HepG2 (cell line): ENCODE measurements around the gene THOC1. TPM values are rescaled to one million over a fixed set of nuclear protein-coding genes. Genes with fewer than 3 reads are reported as not detected.

Source experiments
- BRCA1 ChIP-seq: sonication (generic); formaldehyde crosslinking; IDR thresholded peaks from 2 replicates; pipeline ENCODE4 v1.4.0; 2020; ENCODE audit warnings: missing genetic modification reagents
- CERS6 ChIP-seq: sonication (generic); formaldehyde crosslinking; IDR thresholded peaks from 2 replicates; pipeline ENCODE4 v1.5.0; 2020; ENCODE audit warnings: missing genetic modification reagents
- ISL2 ChIP-seq: sonication (generic); formaldehyde crosslinking; IDR thresholded peaks from 2 replicates; pipeline ENCODE4 v1.5.0; 2020; ENCODE audit warnings: missing genetic modification reagents
- MAZ ChIP-seq, 2 experiments: sonication (generic) in 1 of 2; formaldehyde crosslinking in 1 of 2; IDR thresholded peaks; 2 replicates each; pipeline versions ENCODE4 v1.5.0 to v1.6.1; 2012 to 2020; ENCODE audit warnings: low read depth in 2 of 2, mild to moderate bottlenecking in 2 of 2, borderline replicate concordance in 1 of 2, improper control_type of control experiment in 1 of 2, low read length in 1 of 2, missing genetic modification reagents in 1 of 2, moderate library complexity in 1 of 2
- MTERF4 ChIP-seq: sonication (generic); formaldehyde crosslinking; IDR thresholded peaks from 2 replicates; pipeline ENCODE4 v1.8.0; 2023; ENCODE audit warnings: mild to moderate bottlenecking, missing genetic modification reagents
- NFIC ChIP-seq: IDR thresholded peaks from 2 replicates; pipeline ENCODE4 v1.6.1; 2012; ENCODE audit warnings: mild to moderate bottlenecking, low read length, inconsistent platforms
- TCF12 ChIP-seq, 2 experiments: fragments of 450-650 bp in 1 of 2; sonication (generic) in 1 of 2; formaldehyde crosslinking in 1 of 2; IDR thresholded peaks; 2 replicates each; pipeline versions ENCODE4 v1.6.1 to v1.8.0; 2017 to 2022; ENCODE audit warnings: antibody characterized with exemption in 1 of 2, mild to moderate bottlenecking in 1 of 2, missing genetic modification reagents in 1 of 2, moderate library complexity in 1 of 2
- U2AF2 ChIP-seq: fragments of 200-400 bp; formaldehyde crosslinking; IDR thresholded peaks from 2 replicates; pipeline ENCODE4 v1.6.1; 2017; ENCODE audit warnings: low read depth, mild to moderate bottlenecking, low read length
- ZMYM3 ChIP-seq: sonication (generic); formaldehyde crosslinking; IDR thresholded peaks from 2 replicates; pipeline ENCODE4 v1.5.1; 2020; ENCODE audit warnings: mild to moderate bottlenecking, missing genetic modification reagents
- ZNF382 ChIP-seq: sonication (generic); formaldehyde crosslinking; IDR thresholded peaks from 2 replicates; pipeline ENCODE4 v1.5.0; 2020; ENCODE audit warnings: missing genetic modification reagents, mild to moderate bottlenecking, borderline replicate concordance
- ZNF550 ChIP-seq: sonication (generic); formaldehyde crosslinking; IDR thresholded peaks from 2 replicates; pipeline ENCODE4 v1.4.0; 2020; ENCODE audit warnings: mild to moderate bottlenecking, missing genetic modification reagents, borderline replicate concordance
- ZNF713 ChIP-seq: sonication (generic); formaldehyde crosslinking; IDR thresholded peaks from 2 replicates; pipeline ENCODE4 v1.4.0; 2020; ENCODE audit warnings: mild to moderate bottlenecking, missing genetic modification reagents
- ZNF749 ChIP-seq: sonication (generic); formaldehyde crosslinking; IDR thresholded peaks from 2 replicates; pipeline ENCODE4 v1.8.0; 2022; ENCODE audit warnings: mild to moderate bottlenecking, missing genetic modification reagents, moderate library complexity, borderline replicate concordance
- polyA plus RNA-seq, 8 experiments: library from polyadenylated mRNA; depleted of rRNA in 3 of 8; stranded (reverse) in 7 of 8; unstranded in 1 of 8; fragments of >200 nt; fragmentation: Illumina TruSeq in 4 of 8; extraction: Trizol in 4 of 8; gene quantifications; 2 replicates each; pipeline versions ENCODE4 v1.2.1 to v1.2.3, GENCODE V29; 2011 to 2016; ENCODE audit warnings: low read depth in 4 of 8, missing spikeins in 1 of 8, mixed read lengths in 1 of 8; ENCODE audit not compliant: insufficient read depth in 1 of 8
- total RNA-seq, 5 experiments: library from RNA; depleted of rRNA; stranded (reverse); fragments of >200 nt; fragmentation: Illumina TruSeq; extraction: Trizol; gene quantifications; 2 replicates each; pipeline ENCODE4 v1.2.3, GENCODE V29; 2016; ENCODE audit warnings: low read depth in 1 of 5
- TF ChIP-seq, protein P1 (sequence below): sonication (generic); formaldehyde crosslinking; conservative IDR thresholded peaks from 2 replicates; pipeline ENCODE4 v1.4.0; 2020; ENCODE audit warnings: missing genetic modification reagents
- TF ChIP-seq, protein P2 (sequence below): IDR thresholded peaks from 2 replicates; pipeline ENCODE4 v1.6.1; 2016; ENCODE audit warnings: mild to moderate bottlenecking
- TF ChIP-seq, protein P3 (sequence below): sonication (generic); formaldehyde crosslinking; IDR thresholded peaks from 2 replicates; pipeline ENCODE4 v1.5.0; 2020; ENCODE audit warnings: missing genetic modification reagents, mild to moderate bottlenecking, borderline replicate concordance
- TF ChIP-seq, protein P4 (sequence below): sonication (generic); formaldehyde crosslinking; IDR thresholded peaks from 2 replicates; pipeline ENCODE4 v1.4.0; 2020; ENCODE audit warnings: mild to moderate bottlenecking, missing genetic modification reagents
- TF ChIP-seq, protein P5 (sequence below): sonication (generic); formaldehyde crosslinking; IDR thresholded peaks from 2 replicates; pipeline ENCODE4 v1.5.0; 2020; ENCODE audit warnings: missing genetic modification reagents, mild to moderate bottlenecking, borderline replicate concordance
- TF ChIP-seq, protein P6 (sequence below): sonication (generic); formaldehyde crosslinking; IDR thresholded peaks from 2 replicates; pipeline ENCODE4 v1.4.0; 2020; ENCODE audit warnings: missing genetic modification reagents

Gene THOC1
- total and polyA plus RNA-seq, 2 of the 13 experiments (the other 11 are each of a cell fraction or from before 2014, with no cell fraction given), result 40.6 to 56.7 TPM

- TF ChIP-seq MTERF4 (CRISPR knock-in tag) (peak; percentile 87), ZNF550 (CRISPR knock-in tag) (0 out of 2 replicates have a peak, but pooled peaks have one; percentile 32), ISL2 (CRISPR knock-in tag) (peak; percentile 63; the same call in 1 of the 2 replicates), ZNF382 (CRISPR knock-in tag) (no peak), ZNF713 (peak; percentile 87; the same call in 1 of the 2 replicates), NFIC (no peak), BRCA1 (peak; percentile 79; the same call in 1 of the 2 replicates), ZNF749 (CRISPR knock-in tag) (0 out of 2 replicates have a peak, but pooled peaks have one; percentile 75), CERS6 (no peak; the same call in 1 of the 2 replicates), MAZ (IDR thresholded peaks at IDR 0.05; ENCODE audit: borderline replicate concordance, low read depth, low read length) (no peak), MAZ (CRISPR knock-in tag; IDR thresholded peaks at IDR 0.05; ENCODE audit: low read depth) (peak; percentile 96), ZMYM3 (CRISPR knock-in tag) (peak; percentile 71; the same call in 1 of the 2 replicates), U2AF2 (peak; percentile 68; the same call in 1 of the 2 replicates), TCF12 (IDR thresholded peaks at IDR 0.05) (no peak), TCF12 (CRISPR knock-in tag; IDR thresholded peaks at IDR 0.05) (peak; percentile 65; the same call in 1 of the 2 replicates)
- TF ChIP-seq, protein P1, sequence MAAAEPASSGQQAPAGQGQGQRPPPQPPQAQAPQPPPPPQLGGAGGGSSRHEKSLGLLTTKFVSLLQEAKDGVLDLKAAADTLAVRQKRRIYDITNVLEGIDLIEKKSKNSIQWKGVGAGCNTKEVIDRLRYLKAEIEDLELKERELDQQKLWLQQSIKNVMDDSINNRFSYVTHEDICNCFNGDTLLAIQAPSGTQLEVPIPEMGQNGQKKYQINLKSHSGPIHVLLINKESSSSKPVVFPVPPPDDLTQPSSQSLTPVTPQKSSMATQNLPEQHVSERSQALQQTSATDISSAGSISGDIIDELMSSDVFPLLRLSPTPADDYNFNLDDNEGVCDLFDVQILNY (CRISPR knock-in tag), result no peak; the same call in 1 of the 2 replicates
- TF ChIP-seq, protein P2, sequence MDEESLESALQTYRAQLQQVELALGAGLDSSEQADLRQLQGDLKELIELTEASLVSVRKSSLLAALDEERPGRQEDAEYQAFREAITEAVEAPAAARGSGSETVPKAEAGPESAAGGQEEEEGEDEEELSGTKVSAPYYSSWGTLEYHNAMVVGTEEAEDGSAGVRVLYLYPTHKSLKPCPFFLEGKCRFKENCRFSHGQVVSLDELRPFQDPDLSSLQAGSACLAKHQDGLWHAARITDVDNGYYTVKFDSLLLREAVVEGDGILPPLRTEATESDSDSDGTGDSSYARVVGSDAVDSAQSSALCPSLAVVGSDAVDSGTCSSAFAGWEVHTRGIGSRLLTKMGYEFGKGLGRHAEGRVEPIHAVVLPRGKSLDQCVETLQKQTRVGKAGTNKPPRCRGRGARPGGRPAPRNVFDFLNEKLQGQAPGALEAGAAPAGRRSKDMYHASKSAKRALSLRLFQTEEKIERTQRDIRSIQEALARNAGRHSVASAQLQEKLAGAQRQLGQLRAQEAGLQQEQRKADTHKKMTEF (CRISPR knock-in tag), result peak; percentile 94; the same call in 1 of the 2 replicates
- TF ChIP-seq, protein P3, sequence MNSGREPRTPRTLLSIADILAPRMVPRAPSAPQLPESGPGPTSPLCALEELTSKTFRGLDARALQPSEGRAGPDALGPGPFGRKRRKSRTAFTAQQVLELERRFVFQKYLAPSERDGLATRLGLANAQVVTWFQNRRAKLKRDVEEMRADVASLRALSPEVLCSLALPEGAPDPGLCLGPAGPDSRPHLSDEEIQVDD (CRISPR knock-in tag), result no peak
- TF ChIP-seq, protein P4, sequence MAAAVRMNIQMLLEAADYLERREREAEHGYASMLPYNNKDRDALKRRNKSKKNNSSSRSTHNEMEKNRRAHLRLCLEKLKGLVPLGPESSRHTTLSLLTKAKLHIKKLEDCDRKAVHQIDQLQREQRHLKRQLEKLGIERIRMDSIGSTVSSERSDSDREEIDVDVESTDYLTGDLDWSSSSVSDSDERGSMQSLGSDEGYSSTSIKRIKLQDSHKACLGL, result peak; percentile 90
- TF ChIP-seq, protein P5, sequence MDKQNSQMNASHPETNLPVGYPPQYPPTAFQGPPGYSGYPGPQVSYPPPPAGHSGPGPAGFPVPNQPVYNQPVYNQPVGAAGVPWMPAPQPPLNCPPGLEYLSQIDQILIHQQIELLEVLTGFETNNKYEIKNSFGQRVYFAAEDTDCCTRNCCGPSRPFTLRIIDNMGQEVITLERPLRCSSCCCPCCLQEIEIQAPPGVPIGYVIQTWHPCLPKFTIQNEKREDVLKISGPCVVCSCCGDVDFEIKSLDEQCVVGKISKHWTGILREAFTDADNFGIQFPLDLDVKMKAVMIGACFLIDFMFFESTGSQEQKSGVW (CRISPR knock-in tag), result no peak
- TF ChIP-seq, protein P6, sequence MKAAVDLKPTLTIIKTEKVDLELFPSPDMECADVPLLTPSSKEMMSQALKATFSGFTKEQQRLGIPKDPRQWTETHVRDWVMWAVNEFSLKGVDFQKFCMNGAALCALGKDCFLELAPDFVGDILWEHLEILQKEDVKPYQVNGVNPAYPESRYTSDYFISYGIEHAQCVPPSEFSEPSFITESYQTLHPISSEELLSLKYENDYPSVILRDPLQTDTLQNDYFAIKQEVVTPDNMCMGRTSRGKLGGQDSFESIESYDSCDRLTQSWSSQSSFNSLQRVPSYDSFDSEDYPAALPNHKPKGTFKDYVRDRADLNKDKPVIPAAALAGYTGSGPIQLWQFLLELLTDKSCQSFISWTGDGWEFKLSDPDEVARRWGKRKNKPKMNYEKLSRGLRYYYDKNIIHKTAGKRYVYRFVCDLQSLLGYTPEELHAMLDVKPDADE, result 0 out of 2 replicates have a peak, but pooled peaks have one; percentile 84
Measured at GRCh38 chr18:267688-268552, at the start of gene THOC1 (continued).
